ENCODE results near the gene MYH7B.

Gene MYH7B

GRCh38 chr20:34978092-34978744, 22.6 kb downstream of the MYH7B start:
- DNase-seq: no peak

GRCh38 chr20:34979366-34980153, 23.9 kb downstream of the MYH7B start:
- DNase-seq: no peak

- no peak for DNase-seq
Observed at GRCh38 chr20:34980543-34981233, 25.0 kb downstream of the MYH7B start.

GRCh38 chr20:34982270-34983088, 26.8 kb downstream of the MYH7B start:
- DNase-seq: no peak

GRCh38 chr20:34983089-34983820, 27.6 kb downstream of the MYH7B start:
- no peak for DNase-seq

- no peak for DNase-seq
Observed at GRCh38 chr20:34983995-34984735, 28.5 kb downstream of the MYH7B start.

GRCh38 chr20:34984756-34985261, 29.1 kb downstream of the MYH7B start:
- no peak for DNase-seq

GRCh38 chr20:34985461-34986310, 30.0 kb downstream of the MYH7B start:
- no peak for DNase-seq

GRCh38 chr20:34986311-34987287, 30.9 kb downstream of the MYH7B start:
- no peak for DNase-seq

GRCh38 chr20:34987288-34988190, 31.9 kb downstream of the MYH7B start:
- DNase-seq: no peak

- DNase-seq: no peak
Observed at GRCh38 chr20:34988191-34988540, 32.5 kb downstream of the MYH7B start.

- DNase-seq: no peak
Observed at GRCh38 chr20:34989118-34989517, 33.5 kb downstream of the MYH7B start.

GRCh38 chr20:34989670-34990069, 34.0 kb downstream of the MYH7B start:
- no peak for DNase-seq

GRCh38 chr20:34990231-34990630, 34.6 kb downstream of the MYH7B start:
- no peak for DNase-seq

- no peak for DNase-seq
Observed at GRCh38 chr20:34990661-34991214, 35.1 kb downstream of the MYH7B start.

- DNase-seq: no peak
Observed at GRCh38 chr20:34992751-34993417, 37.2 kb downstream of the MYH7B start.

GRCh38 chr20:34993941-34994508, 38.4 kb downstream of the MYH7B start:
- DNase-seq: no peak

All from cerebellar nuclear complex (tissue), 1 donor.